ENCODE data around the gene STYXL2.

STYXL2 gene

DNA sequence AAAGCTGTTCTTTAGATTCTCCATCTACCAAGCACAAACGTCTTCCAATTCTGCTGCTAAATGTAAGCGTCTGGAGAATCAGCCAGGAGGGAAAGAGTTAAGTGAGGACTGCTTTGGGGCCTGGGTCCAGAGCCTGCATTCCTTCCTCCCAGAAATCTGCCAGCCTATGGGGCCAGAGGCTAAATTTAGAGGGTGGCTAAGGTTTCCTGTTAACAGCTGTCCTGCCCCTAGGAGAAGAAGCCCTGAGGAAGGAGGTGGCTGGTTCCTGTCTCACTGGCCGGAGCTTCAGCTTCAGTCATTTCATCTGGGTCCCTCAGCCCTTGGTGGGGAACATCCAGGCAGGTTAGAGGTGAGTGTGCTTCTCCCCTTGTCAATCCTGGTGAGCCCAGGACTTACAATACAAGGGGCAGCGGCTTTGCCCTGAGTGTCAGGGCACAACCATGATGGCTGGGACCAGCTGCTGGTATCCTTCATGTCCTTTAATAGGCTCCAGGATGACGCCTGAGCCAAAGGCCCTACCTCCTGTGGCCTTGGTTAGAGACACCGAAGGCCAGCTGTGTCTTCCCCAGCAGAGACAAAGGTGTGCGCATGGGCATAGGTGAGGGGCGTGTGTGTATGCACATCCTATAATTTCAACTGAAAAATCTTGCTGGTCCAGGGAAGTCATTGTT is at the start of gene STYXL2:
Gene STYXL2 (plus strand): TSS at position 230 of the 671 bp plus-strand sequence. CDS start 775 bp downstream, outside the sequence.
- no peak for TF ChIP-seq CTCF (IDR thresholded peaks at IDR 0.05)
- peaks cover 15% of the 10 kb centered on the region for H3K9me3 Mint-ChIP-seq
- no peak for DNase-seq
- peak within 1 kb of the TSS; percentile 17 for H3K4me3 Mint-ChIP-seq
- peaks cover 5% of the 10 kb centered on the region for H3K36me3 Mint-ChIP-seq (ENCODE audit: low read depth)
- peaks cover 26% of the 10 kb centered on the region for H3K4me1 Mint-ChIP-seq
- peaks cover 12% of the 10 kb centered on the region for H3K27me3 Mint-ChIP-seq (ENCODE audit: low read depth, poor library complexity)
- H3K27ac Mint-ChIP-seq, result peak within 1 kb of the TSS; percentile 40

DNA sequence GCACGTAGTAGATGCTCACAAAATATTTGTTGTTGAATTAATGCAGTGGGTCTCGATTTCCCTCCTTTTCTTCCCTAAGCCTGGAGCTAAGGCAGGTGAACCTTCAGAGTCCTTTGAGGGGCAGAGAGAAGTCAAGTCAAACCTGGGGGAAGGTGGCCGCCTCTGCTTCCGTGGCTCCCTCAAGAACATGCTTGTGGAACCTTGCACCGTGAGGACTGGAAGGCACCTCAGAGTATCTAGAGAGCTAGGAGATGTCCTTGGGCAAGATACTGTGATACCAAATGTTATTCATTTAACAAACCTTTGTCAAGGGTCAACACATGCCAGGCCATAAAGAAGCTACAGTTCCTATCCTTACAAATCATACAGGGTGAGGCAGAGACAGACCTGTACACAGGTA is 42.0 kb upstream of the STYXL2 start:
- H3K9me3 Mint-ChIP-seq, result no peaks in the 10 kb centered on the region
- H3K4me3 Mint-ChIP-seq, result no peak overlapping the region
- H3K4me1 Mint-ChIP-seq, result peaks cover 17% of the 10 kb centered on the region
- no peak for DNase-seq
- no peak for TF ChIP-seq CTCF (IDR thresholded peaks at IDR 0.05)
- peaks cover 4% of the 10 kb centered on the region for H3K27me3 Mint-ChIP-seq (ENCODE audit: low read depth, poor library complexity)
- H3K27ac Mint-ChIP-seq, result no peak overlapping the region
- no peaks in the 10 kb centered on the region for H3K36me3 Mint-ChIP-seq (ENCODE audit: low read depth)

GRCh38 chr1:167052389-167052788 is 41.5 kb upstream of the STYXL2 start:
- Mint-ChIP-seq H3K27ac (no peak overlapping the region), H3K27me3 (ENCODE audit: low read depth, poor library complexity) (peaks cover 4% of the 10 kb centered on the region), H3K4me3 (no peak overlapping the region), H3K4me1 (peaks cover 17% of the 10 kb centered on the region), H3K36me3 (ENCODE audit: low read depth) (no peaks in the 10 kb centered on the region), H3K9me3 (no peaks in the 10 kb centered on the region)
- peak; percentile 62 for TF ChIP-seq CTCF (IDR thresholded peaks at IDR 0.05)
- peak; percentile 26 for DNase-seq

DNA sequence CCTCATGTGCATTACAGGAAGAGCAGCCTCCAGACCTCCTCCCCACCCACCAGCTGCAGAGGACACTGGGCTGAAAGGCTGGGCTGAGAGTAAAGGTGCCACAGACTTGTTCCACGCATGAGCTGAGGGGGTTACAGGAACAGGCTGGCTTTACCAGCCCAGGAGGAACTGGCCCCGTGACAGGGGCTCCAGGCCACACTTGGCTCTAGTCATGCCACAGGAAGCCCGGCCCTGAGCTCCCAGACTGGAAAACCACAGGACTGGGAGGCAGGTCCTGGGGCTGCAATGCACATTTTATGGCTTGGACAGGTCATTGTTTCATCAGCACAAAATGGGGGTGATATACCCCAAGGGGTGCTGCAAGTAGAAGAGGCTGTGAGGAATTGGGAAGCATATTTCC is 39.3 kb upstream of the STYXL2 start:
- TF ChIP-seq CTCF (IDR thresholded peaks at IDR 0.05), result no peak
- H3K36me3 Mint-ChIP-seq (ENCODE audit: low read depth), result no peaks in the 10 kb centered on the region
- H3K27ac Mint-ChIP-seq, result no peak overlapping the region
- no peaks in the 10 kb centered on the region for H3K9me3 Mint-ChIP-seq
- peaks cover 3% of the 10 kb centered on the region for H3K27me3 Mint-ChIP-seq (ENCODE audit: low read depth, poor library complexity)
- H3K4me3 Mint-ChIP-seq, result no peak overlapping the region
- DNase-seq, result no peak
- peaks cover 8% of the 10 kb centered on the region for H3K4me1 Mint-ChIP-seq

DNA sequence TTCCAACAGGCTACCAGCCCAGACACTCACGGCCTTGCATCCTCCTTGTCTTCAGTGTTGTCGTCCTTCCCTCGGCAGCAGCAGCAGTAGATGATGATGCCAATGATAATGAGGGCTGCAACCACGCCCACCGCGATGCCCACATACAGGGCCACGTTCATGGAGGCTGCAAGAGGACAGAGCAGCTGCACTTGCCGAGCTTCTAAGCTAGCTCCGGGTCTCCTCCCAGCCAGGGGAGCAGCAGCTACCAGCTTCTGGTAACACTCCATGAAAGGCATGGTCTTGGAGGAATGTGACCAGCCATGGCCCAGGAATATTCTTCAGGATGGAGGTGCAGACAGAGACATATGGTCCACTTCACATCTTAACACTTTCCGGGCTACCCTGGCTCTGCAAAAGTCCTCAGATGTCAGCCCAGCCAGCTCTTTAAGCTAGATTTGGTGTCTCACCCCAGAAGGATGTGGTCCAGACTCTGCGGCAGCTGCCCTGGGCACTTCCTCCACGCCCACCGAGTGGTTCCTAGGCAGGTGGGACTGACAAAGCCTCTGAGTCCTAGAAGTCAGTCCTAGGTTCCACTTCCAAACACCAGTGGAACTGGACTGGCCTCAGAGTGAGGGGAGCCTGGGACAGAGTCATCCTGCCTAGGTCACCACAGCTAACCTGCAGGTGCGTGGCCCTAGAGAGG is 38.8 kb upstream of the STYXL2 start:
- Mint-ChIP-seq H3K36me3 (ENCODE audit: low read depth) (no peaks in the 10 kb centered on the region), H3K9me3 (no peaks in the 10 kb centered on the region), H3K4me3 (no peak overlapping the region), H3K4me1 (peaks cover 4% of the 10 kb centered on the region), H3K27me3 (ENCODE audit: low read depth, poor library complexity) (peaks cover 3% of the 10 kb centered on the region), H3K27ac (no peak overlapping the region)
- DNase-seq, result no peak
- TF ChIP-seq CTCF (IDR thresholded peaks at IDR 0.05), result no peak

All from nephron progenitor cell (in vitro differentiated cells).